H1 (cell line): ENCODE data around the gene MYNN. TPM values are rescaled to one million over a fixed set of nuclear protein-coding genes. Genes with fewer than 3 reads are reported as not detected.

Experiments used
- CTCF ChIA-PET: fragments of 300-600 bp; sonication (Branson Sonifier 250); formaldehyde crosslinking; loops from one replicate; lab custom pipeline; 2021; ENCODE audit not compliant: partially characterized antibody; lab: Charles Lee
- POLR2A ChIA-PET: fragments of 300-600 bp; sonication (Branson Sonifier 250); formaldehyde crosslinking; loops from one replicate; lab custom pipeline; 2021; ENCODE audit warnings: inconsistent platforms; ENCODE audit not compliant: partially characterized antibody; lab: Charles Lee
- DNase-seq, 2 experiments: peaks; one replicate each; pipeline versions ENCODE4 v3.0.0 to v3.0.0-alpha.2; 2010 to 2022; ENCODE audit warnings: low spot score in 2 of 2, low read depth in 1 of 2, mixed read lengths in 1 of 2
- FAIRE-seq: peaks from 2 replicates; lab custom pipeline; 2011; peaks lifted over from hg19 to GRCh38; lab: Jason Lieb, UNC
- H2AFZ ChIP-seq: 2 replicates; pipeline ENCODE4 v1.8.1; 2012; ENCODE audit warnings: low read length, inconsistent platforms
- H2AK5ac ChIP-seq: 2 replicates; pipeline ENCODE4 v1.6.1; 2013; ENCODE audit warnings: low read depth, low read length
- H2BK120ac ChIP-seq: replicated peaks from 2 replicates; pipeline ENCODE3; 2013; ENCODE audit warnings: low read depth, low read length, inconsistent platforms
- H2BK12ac ChIP-seq: 2 replicates; pipeline ENCODE4 v1.6.1; 2013; ENCODE audit warnings: low read depth, low read length
- H2BK15ac ChIP-seq: 2 replicates; pipeline ENCODE4 v1.6.1; 2013; ENCODE audit warnings: low read length
- H2BK20ac ChIP-seq: 2 replicates; pipeline ENCODE4 v1.6.1; 2013; ENCODE audit warnings: low read length
- H2BK5ac ChIP-seq: 2 replicates; pipeline ENCODE4 v1.6.1; 2013; ENCODE audit warnings: low read depth, low read length
- H3K14ac ChIP-seq: 2 replicates; pipeline ENCODE4 v1.6.1; 2013; ENCODE audit warnings: inconsistent platforms; ENCODE audit not compliant: insufficient read length
- H3K18ac ChIP-seq: 2 replicates; pipeline ENCODE4 v1.6.1; 2013; ENCODE audit warnings: low read length; ENCODE audit errors: extremely low read depth
- H3K23ac ChIP-seq: 2 replicates; pipeline ENCODE4 v1.6.1; 2013; ENCODE audit warnings: inconsistent platforms; ENCODE audit not compliant: insufficient read length
- H3K23me2 ChIP-seq: 2 replicates; pipeline ENCODE4 v1.6.1; 2013; ENCODE audit warnings: low read depth, low read length
- H3K27ac ChIP-seq: 2 replicates; pipeline ENCODE4 v1.6.1; 2011; ENCODE audit warnings: low read depth, low read length, inconsistent platforms
- H3K27me3 ChIP-seq, 4 experiments: replicated peaks in 1 of 4; 1 replicate in 1 of 4; 2 replicates in 3 of 4; pipeline versions ENCODE4 v1.6.1 to v1.8.1; 2011 to 2013; ENCODE audit warnings: low read length in 3 of 4, mild to moderate bottlenecking in 3 of 4, inconsistent platforms in 2 of 4, mixed read lengths in 2 of 4, moderate library complexity in 1 of 4; ENCODE audit not compliant: control insufficient read depth in 3 of 4, insufficient read depth in 3 of 4; ENCODE audit errors: extremely low read depth in 1 of 4
- H3K36me3 ChIP-seq, 4 experiments: 2 replicates each; pipeline versions ENCODE4 v1.6.1 to v1.8.1; 2011 to 2013; ENCODE audit warnings: mild to moderate bottlenecking in 4 of 4, low read length in 3 of 4, moderate library complexity in 2 of 4, control low read depth in 1 of 4, inconsistent platforms in 1 of 4; ENCODE audit not compliant: insufficient read depth in 4 of 4, control insufficient read depth in 2 of 4
- H3K4ac ChIP-seq: replicated peaks from 2 replicates; pipeline ENCODE3; 2013; ENCODE audit warnings: low read length, low read depth, mixed read lengths, inconsistent platforms; ENCODE audit not compliant: insufficient read length
- H3K4me1 ChIP-seq, 4 experiments: replicated peaks in 1 of 4; 1 replicate in 1 of 4; 2 replicates in 3 of 4; pipeline versions ENCODE4 v1.6.1 to v1.8.1; 2011 to 2013; ENCODE audit warnings: low read length in 3 of 4, inconsistent platforms in 2 of 4, mixed read lengths in 1 of 4; ENCODE audit not compliant: insufficient read depth in 4 of 4, control insufficient read depth in 3 of 4
- H3K4me2 ChIP-seq, 2 experiments: 2 replicates each; pipeline versions ENCODE4 v1.6.1 to v1.8.1; 2011 to 2013; ENCODE audit warnings: low read depth in 2 of 2, low read length in 2 of 2, control low read depth in 1 of 2, inconsistent platforms in 1 of 2, mild to moderate bottlenecking in 1 of 2; ENCODE audit not compliant: insufficient read depth in 1 of 2
- H3K4me3 ChIP-seq, 4 experiments: fragments of 200-600, 300-600 bp in 1 of 4; sonication (generic), shearing (Covaris generic), sonication (Bioruptor Twin) in 1 of 4; 2 replicates each; pipeline versions ENCODE4 v1.5.1 to v1.8.1; 2011 to 2016; ENCODE audit warnings: low read length in 4 of 4, low read depth in 3 of 4, control low read depth in 2 of 4, inconsistent platforms in 2 of 4, mild to moderate bottlenecking in 2 of 4, mixed read lengths in 1 of 4, moderate library complexity in 1 of 4; ENCODE audit not compliant: insufficient read depth in 2 of 4; ENCODE audit errors: extremely low read depth in 1 of 4
- H3K56ac ChIP-seq: replicated peaks from 2 replicates; pipeline ENCODE3; 2013; ENCODE audit warnings: low read depth, mild to moderate bottlenecking, mixed read lengths, low read length, inconsistent platforms; ENCODE audit not compliant: insufficient read length
- H3K79me1 ChIP-seq: 2 replicates; pipeline ENCODE4 v1.6.1; 2013; ENCODE audit warnings: low read depth, low read length, control low read depth
- H3K79me2 ChIP-seq, 2 experiments: 2 replicates each; pipeline versions ENCODE4 v1.6.1 to v1.8.1; 2012 to 2013; ENCODE audit warnings: low read length in 2 of 2, mild to moderate bottlenecking in 2 of 2, inconsistent platforms in 1 of 2; ENCODE audit not compliant: insufficient read depth in 2 of 2, control insufficient read depth in 1 of 2
- H3K9ac ChIP-seq, 4 experiments: replicated peaks in 1 of 4; 1 replicate in 1 of 4; 2 replicates in 3 of 4; pipeline versions ENCODE4 v1.6.1 to v1.8.1; 2011 to 2013; ENCODE audit warnings: low read depth in 3 of 4, low read length in 3 of 4, control low read depth in 2 of 4, mild to moderate bottlenecking in 2 of 4, moderate library complexity in 2 of 4, inconsistent platforms in 1 of 4; ENCODE audit errors: extremely low read depth in 1 of 4
- H3K9me3 ChIP-seq, 2 experiments: 2 replicates each; pipeline versions ENCODE4 v1.6.1 to v1.8.1; 2012 to 2013; ENCODE audit warnings: mild to moderate bottlenecking in 2 of 2, moderate library complexity in 2 of 2, control low read depth in 1 of 2, inconsistent platforms in 1 of 2, low read depth in 1 of 2, low read length in 1 of 2, mixed read lengths in 1 of 2; ENCODE audit not compliant: insufficient read depth in 2 of 2
- H4K20me1 ChIP-seq, 2 experiments: replicated peaks in 1 of 2; 2 replicates each; pipeline versions ENCODE3 to v1.8.1; 2011 to 2013; ENCODE audit warnings: inconsistent platforms in 2 of 2, low read length in 2 of 2, mild to moderate bottlenecking in 1 of 2; ENCODE audit not compliant: insufficient read depth in 2 of 2, control insufficient read depth in 1 of 2
- H4K5ac ChIP-seq: 2 replicates; pipeline ENCODE4 v1.6.1; 2013; ENCODE audit warnings: low read length, low read depth, mixed read lengths, inconsistent platforms; ENCODE audit not compliant: insufficient read length
- H4K8ac ChIP-seq: 2 replicates; pipeline ENCODE4 v1.8.0; 2013; ENCODE audit warnings: mild to moderate bottlenecking, moderate library complexity, low read length, inconsistent platforms; ENCODE audit not compliant: insufficient read depth; ENCODE audit errors: extremely low read depth
- H4K91ac ChIP-seq: replicated peaks from 2 replicates; pipeline ENCODE3; 2013; ENCODE audit warnings: low read length, mixed read lengths, inconsistent platforms; ENCODE audit not compliant: insufficient read length
- ASH2L ChIP-seq: fragments of 200-600, 300-600 bp; sonication (generic); IDR thresholded peaks from one replicate; pipeline ENCODE4 v1.7.1; 2017; ENCODE audit warnings: low read length
- CREB1 ChIP-seq: IDR thresholded peaks from 2 replicates; pipeline ENCODE4 v1.6.1; 2012; ENCODE audit warnings: inconsistent platforms
- E2F6 ChIP-seq: IDR thresholded peaks from 2 replicates; pipeline ENCODE4 v1.6.1; 2012; ENCODE audit warnings: inconsistent platforms
- EGR1 ChIP-seq: IDR thresholded peaks from 2 replicates; pipeline ENCODE4 v1.6.1; 2011; ENCODE audit warnings: low read depth, low read length, borderline replicate concordance
- GABPA ChIP-seq: IDR thresholded peaks from 2 replicates; pipeline ENCODE4 v1.6.1; 2011; ENCODE audit warnings: mild to moderate bottlenecking, low read length, moderate library complexity, borderline replicate concordance; ENCODE audit not compliant: insufficient read depth
- MAX ChIP-seq: IDR thresholded peaks from 2 replicates; pipeline ENCODE4 v1.6.1; 2012; ENCODE audit warnings: inconsistent platforms
- POLR2A ChIP-seq, 2 experiments: IDR thresholded peaks; 1 replicate in 1 of 2; 2 replicates in 1 of 2; pipeline ENCODE4 v1.6.1; 2011; ENCODE audit warnings: low read depth in 2 of 2, low read length in 2 of 2, mild to moderate bottlenecking in 2 of 2; ENCODE audit errors: control extremely low read depth in 1 of 2
- POLR2AphosphoS5 ChIP-seq: IDR thresholded peaks from 2 replicates; pipeline ENCODE4 v1.6.1; 2011; ENCODE audit warnings: low read depth, low read length
- SIN3A ChIP-seq, 2 experiments: IDR thresholded peaks in 1 of 2; conservative IDR thresholded peaks in 1 of 2; 2 replicates each; pipeline ENCODE4 v1.6.1; 2011 to 2012; ENCODE audit warnings: low read length in 2 of 2, improper control_type of control experiment in 1 of 2, low read depth in 1 of 2, mild to moderate bottlenecking in 1 of 2
- SP4 ChIP-seq: IDR thresholded peaks from 2 replicates; pipeline ENCODE4 v1.6.1; 2012; ENCODE audit warnings: low read length, inconsistent platforms
- YY1 ChIP-seq: IDR thresholded peaks from 2 replicates; pipeline ENCODE4 v1.6.1; 2011; ENCODE audit warnings: low read depth, mild to moderate bottlenecking, low read length
- WGBS, 2 experiments: shearing (Covaris generic) in 1 of 2; methylation state at CpG; one replicate each; pipeline versions ENCODE4 v1.1.6 to v1.1.7; 2013 to 2015; ENCODE audit warnings: low lambda C conversion rate in 2 of 2, mixed read lengths in 2 of 2, inconsistent platforms in 1 of 2, low coverage in 1 of 2, missing lambda C conversion rate in 1 of 2; ENCODE audit not compliant: insufficient replicate concordance in 2 of 2, insufficient coverage in 1 of 2, insufficient read length in 1 of 2; ENCODE audit errors: extremely low coverage in 1 of 2, missing lambda C conversion rate in 1 of 2; 5-methylcytosine and 5-hydroxymethylcytosine counted together
- polyA plus RNA-seq, 7 experiments: library from polyadenylated mRNA; depleted of rRNA in 3 of 7; stranded (reverse) in 5 of 7; unstranded in 2 of 7; fragments of >200 nt in 5 of 7; fragments of 200-250 nt in 2 of 7; gene quantifications; 1 replicate in 5 of 7; 2 replicates in 1 of 7; 4 replicates in 1 of 7; pipeline versions ENCODE4 v1.2.1 to v1.2.3, GENCODE V29; 2011 to 2013; ENCODE audit warnings: missing spikeins in 2 of 7, mixed read lengths in 2 of 7
- total RNA-seq: library from RNA; stranded (reverse); fragmentation: NEBNext Ultra II Directional; extraction: Animal tissue kit (Norgen Biotek cat#: 25700); gene quantifications from 2 replicates; pipeline ENCODE4 v1.2.1, GENCODE V29; 2021

Gene MYNN
- total and polyA plus RNA-seq, 2 of the 8 experiments (the other 6 are each of a cell fraction or from before 2014, with no cell fraction given): 7.3 to 15.2 TPM

GRCh38 chr3:169764882-169765612 lies 8.1 kb upstream of the MYNN start, which contains the start of gene TERC:
Gene TERC (minus strand): TSS chr3:169765060.
- Histone ChIP-seq H3K79me2 (no peaks in the 10 kb centered on the region), H3K14ac (no peak within 1 kb of the TSS), H2BK5ac (peak within 1 kb of the TSS; percentile 82), H3K9ac (peak within 1 kb of the TSS; percentile 76 to 89 (median 86)), H2BK12ac (peak within 1 kb of the TSS; percentile 71; the same call in 1 of the 2 replicates), H2BK15ac (no peak within 1 kb of the TSS), H3K4me3 (peak within 1 kb of the TSS; percentile 65 to 83 (median 79)), H3K36me3 (no peaks in the 10 kb centered on the region), H4K5ac (peak within 1 kb of the TSS; percentile 31), H3K27ac (peak within 1 kb of the TSS; percentile 86), H3K18ac (peak within 1 kb of the TSS; percentile 81), H2BK120ac (no peak within 1 kb of the TSS), H3K4me1 (peaks cover 0 to 2% (median 0%) of the 10 kb centered on the region in 4 experiments; a peak in 3 of 7 replicates), H3K56ac (peak within 1 kb of the TSS; percentile 33), H2AFZ (no peak within 1 kb of the TSS), H3K9me3 (peaks cover 0 to 3% of the 10 kb centered on the region in 2 experiments; a peak in 1 of 4 replicates), H4K91ac (no peak within 1 kb of the TSS), H3K4me2 (peak within 1 kb of the TSS; percentile 69 to 94), H2AK5ac (no peak within 1 kb of the TSS), H3K79me1 (no peaks in the 10 kb centered on the region), H3K23me2 (peaks cover 4% of the 10 kb centered on the region; the same call in 1 of the 2 replicates), H3K4ac (no peak within 1 kb of the TSS), H3K23ac (no peak within 1 kb of the TSS), H4K8ac (peak within 1 kb of the TSS; percentile 93; the same call in 1 of the 2 replicates), H2BK20ac (no peak within 1 kb of the TSS), H3K27me3 (no peaks in the 10 kb centered on the region), H4K20me1 (no peaks in the 10 kb centered on the region)
- FAIRE-seq (peak; percentile 50), DNase-seq (peak; percentile 78 to 82)
- ChIA-PET POLR2A (interaction anchor here (0.9 to 4.7 kb wide), 6 partner anchors 8 to 592 kb away, joined by 3 to 30 read pairs (median 3); partner anchors contain the start of genes LRRC34, LRRIQ4 and MYNN), CTCF (interaction anchor here (0.6 to 2.6 kb wide), 3 partner anchors 8 to 181 kb away, joined by 3 to 11 read pairs (median 7); partner anchors contain the start of genes LRRC34, LRRIQ4 and MYNN)
- 20% methylated on average over 22 of the region's 42 CpGs; no CpG with 5 or more reads in 1 of the 2 experiments for WGBS, 2 experiments
- TF ChIP-seq CREB1 (peak; percentile 22; the same call in 1 of the 2 replicates), POLR2AphosphoS5 (peak; percentile 93), YY1 (peak; percentile 87), MAX (peak; percentile 62), GABPA (peak; percentile 60; the same call in 1 of the 2 replicates), POLR2A (IDR thresholded peaks at IDR 0.05; ENCODE audit: control extremely low read depth in 1 of 2, low read depth in 2 of 2, low read length in 2 of 2) (peak; percentile 97 to 99), SP4 (peak; percentile 76), EGR1 (peak; percentile 82), ASH2L (peak; percentile 22), SIN3A (conservative IDR thresholded peaks at IDR 0.05 in 1 of 2, IDR thresholded peaks at IDR 0.05 in 1 of 2; ENCODE audit: low read depth in 1 of 2, low read length in 2 of 2) (peak in 1 of 2 experiments; percentile 66; a peak in 2 of 4 replicates), E2F6 (peak; percentile 72)
